ENCODE data around the gene MARS1.

The MARS1 gene

DNA sequence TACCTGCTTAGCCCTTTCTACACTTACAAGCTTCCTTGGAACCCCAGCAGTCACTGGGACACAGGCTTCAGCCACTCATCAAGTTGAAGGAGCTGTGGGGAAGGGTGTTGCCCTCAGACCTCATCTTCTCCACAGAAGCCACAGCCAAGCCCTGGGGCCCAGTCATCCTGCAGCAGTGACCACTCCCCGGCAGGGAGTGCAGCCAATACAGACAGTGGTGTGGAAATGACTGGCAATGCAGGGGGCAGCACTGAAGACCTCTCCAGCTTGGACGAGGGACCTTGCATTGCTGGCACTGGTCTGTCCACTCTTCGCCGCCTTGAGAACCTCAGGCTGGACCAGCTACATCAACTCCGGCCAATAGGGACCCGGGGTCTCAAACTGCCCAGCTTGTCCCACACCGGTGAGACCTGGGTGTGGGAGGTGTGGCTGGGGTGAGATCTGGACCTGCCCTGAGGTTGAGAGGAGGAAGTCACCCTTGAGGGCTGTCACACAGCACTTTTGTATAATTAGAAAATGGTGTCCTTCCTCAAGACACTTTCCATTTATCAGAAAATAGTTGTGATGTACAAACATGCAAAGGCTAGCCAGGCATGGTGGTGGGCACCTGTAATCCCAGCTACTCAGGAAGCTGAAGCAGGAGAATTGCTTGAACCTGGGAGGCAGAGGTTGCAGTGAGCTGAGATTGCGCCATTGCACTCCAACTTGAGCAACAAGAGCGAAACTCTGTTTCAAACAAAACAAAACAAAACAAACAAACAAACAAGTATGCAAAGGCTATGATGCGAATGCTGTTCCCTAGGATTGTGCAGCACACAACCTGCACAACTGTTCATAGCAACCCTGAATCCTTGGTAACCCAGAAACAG is 18.3 kb upstream of the MARS1 start:
- no peak for DNase-seq (ENCODE audit: low read depth in 1 of 2, low spot score in 1 of 2)
- TF ChIP-seq JUND (IDR thresholded peaks at IDR 0.05; ENCODE audit: low read depth) = no peak
- in situ Hi-C loops (cut with HindIII; ENCODE audit: low pct_unique_long_range_greater_than_20kb, low sequenced_read_pairs) = no loop called here

GRCh38 chr12:57470286-57470969 is 17.4 kb upstream of the MARS1 start:
- no peak for DNase-seq (ENCODE audit: low read depth in 1 of 2, low spot score in 1 of 2)
- in situ Hi-C loops (cut with HindIII; ENCODE audit: low pct_unique_long_range_greater_than_20kb, low sequenced_read_pairs) = no loop called here
- TF ChIP-seq JUND (IDR thresholded peaks at IDR 0.05; ENCODE audit: low read depth) = no peak

GRCh38 chr12:57470970-57471656 is 16.8 kb upstream of the MARS1 start:
- no peak for TF ChIP-seq JUND (IDR thresholded peaks at IDR 0.05; ENCODE audit: low read depth)
- in situ Hi-C loops (cut with HindIII; ENCODE audit: low pct_unique_long_range_greater_than_20kb, low sequenced_read_pairs) = no loop called here
- no peak for DNase-seq (ENCODE audit: low read depth in 1 of 2, low spot score in 1 of 2)

DNA sequence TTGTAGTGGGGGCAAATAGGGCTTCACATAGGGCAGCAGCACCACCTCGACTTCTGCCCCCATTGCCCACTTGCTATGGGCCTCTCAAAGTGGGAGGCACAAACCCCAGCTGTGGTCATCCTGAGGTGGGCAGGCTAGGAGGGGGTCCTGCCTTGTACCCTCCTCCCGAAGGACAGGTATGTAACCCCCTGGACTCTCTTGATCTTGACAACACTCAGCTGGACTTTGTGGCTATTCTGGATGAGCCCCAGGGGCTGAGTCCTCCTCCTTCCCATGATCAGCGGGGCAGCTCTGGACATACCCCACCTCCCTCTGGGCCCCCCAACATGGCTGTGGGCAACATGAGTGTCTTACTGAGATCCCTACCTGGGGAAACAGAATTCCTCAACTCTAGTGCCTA is 16.2 kb upstream of the MARS1 start:
- no peak for DNase-seq (ENCODE audit: low read depth in 1 of 2, low spot score in 1 of 2)
- in situ Hi-C loops (cut with HindIII; ENCODE audit: low pct_unique_long_range_greater_than_20kb, low sequenced_read_pairs) = no loop called here
- TF ChIP-seq JUND (IDR thresholded peaks at IDR 0.05; ENCODE audit: low read depth) = no peak

- in situ Hi-C loops (cut with HindIII; ENCODE audit: low pct_unique_long_range_greater_than_20kb, low sequenced_read_pairs) = no loop called here
- no peak for TF ChIP-seq JUND (IDR thresholded peaks at IDR 0.05; ENCODE audit: low read depth)
- no peak for DNase-seq (ENCODE audit: low read depth in 1 of 2, low spot score in 1 of 2)
Measured at GRCh38 chr12:57472391-57472790, 15.5 kb upstream of the MARS1 start.

GRCh38 chr12:57473392-57473791 is 14.5 kb upstream of the MARS1 start:
- DNase-seq (ENCODE audit: low read depth in 1 of 2, low spot score in 1 of 2) = no peak
- in situ Hi-C loops (cut with HindIII; ENCODE audit: low pct_unique_long_range_greater_than_20kb, low sequenced_read_pairs) = no loop called here

DNA sequence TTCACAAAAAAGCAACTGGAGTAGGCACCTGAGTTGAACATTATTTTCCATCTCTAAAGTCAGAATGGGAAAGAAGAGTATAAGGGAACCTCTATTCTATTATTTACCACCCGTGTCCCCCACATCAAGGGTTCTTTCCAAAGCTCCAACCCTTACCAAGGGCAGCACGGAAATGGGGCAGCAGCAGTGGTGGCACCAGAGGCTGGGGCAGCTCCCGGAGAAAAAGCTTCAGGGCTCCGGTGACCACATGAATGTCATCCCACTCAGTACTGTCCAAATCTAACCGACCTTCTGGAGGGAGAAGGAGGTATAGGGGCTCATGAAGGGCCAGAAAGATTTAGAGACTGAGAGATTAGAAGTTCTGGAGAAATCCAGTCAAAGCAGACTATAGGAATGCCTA is 14.0 kb upstream of the MARS1 start:
- TF ChIP-seq JUND (IDR thresholded peaks at IDR 0.05; ENCODE audit: low read depth) = no peak
- no peak for DNase-seq (ENCODE audit: low read depth in 1 of 2, low spot score in 1 of 2)
- in situ Hi-C loops (cut with HindIII; ENCODE audit: low pct_unique_long_range_greater_than_20kb, low sequenced_read_pairs) = no loop called here

More at GRCh38 chr12:57473392-57473791, 14.5 kb upstream of the MARS1 start:
- TF ChIP-seq JUND (IDR thresholded peaks at IDR 0.05; ENCODE audit: low read depth) = no peak

- DNase-seq (ENCODE audit: low read depth in 1 of 2, low spot score in 1 of 2) = no peak
- no peak for TF ChIP-seq JUND (IDR thresholded peaks at IDR 0.05; ENCODE audit: low read depth)
- in situ Hi-C loops (cut with HindIII; ENCODE audit: low pct_unique_long_range_greater_than_20kb, low sequenced_read_pairs) = no loop called here
Measured at GRCh38 chr12:57474430-57474829, 13.4 kb upstream of the MARS1 start.

- in situ Hi-C loops (cut with HindIII; ENCODE audit: low pct_unique_long_range_greater_than_20kb, low sequenced_read_pairs) = no loop called here
- no peak for TF ChIP-seq JUND (IDR thresholded peaks at IDR 0.05; ENCODE audit: low read depth)
- no peak for DNase-seq (ENCODE audit: low read depth in 1 of 2, low spot score in 1 of 2)
Measured at GRCh38 chr12:57474862-57475261, 13.0 kb upstream of the MARS1 start.

DNA sequence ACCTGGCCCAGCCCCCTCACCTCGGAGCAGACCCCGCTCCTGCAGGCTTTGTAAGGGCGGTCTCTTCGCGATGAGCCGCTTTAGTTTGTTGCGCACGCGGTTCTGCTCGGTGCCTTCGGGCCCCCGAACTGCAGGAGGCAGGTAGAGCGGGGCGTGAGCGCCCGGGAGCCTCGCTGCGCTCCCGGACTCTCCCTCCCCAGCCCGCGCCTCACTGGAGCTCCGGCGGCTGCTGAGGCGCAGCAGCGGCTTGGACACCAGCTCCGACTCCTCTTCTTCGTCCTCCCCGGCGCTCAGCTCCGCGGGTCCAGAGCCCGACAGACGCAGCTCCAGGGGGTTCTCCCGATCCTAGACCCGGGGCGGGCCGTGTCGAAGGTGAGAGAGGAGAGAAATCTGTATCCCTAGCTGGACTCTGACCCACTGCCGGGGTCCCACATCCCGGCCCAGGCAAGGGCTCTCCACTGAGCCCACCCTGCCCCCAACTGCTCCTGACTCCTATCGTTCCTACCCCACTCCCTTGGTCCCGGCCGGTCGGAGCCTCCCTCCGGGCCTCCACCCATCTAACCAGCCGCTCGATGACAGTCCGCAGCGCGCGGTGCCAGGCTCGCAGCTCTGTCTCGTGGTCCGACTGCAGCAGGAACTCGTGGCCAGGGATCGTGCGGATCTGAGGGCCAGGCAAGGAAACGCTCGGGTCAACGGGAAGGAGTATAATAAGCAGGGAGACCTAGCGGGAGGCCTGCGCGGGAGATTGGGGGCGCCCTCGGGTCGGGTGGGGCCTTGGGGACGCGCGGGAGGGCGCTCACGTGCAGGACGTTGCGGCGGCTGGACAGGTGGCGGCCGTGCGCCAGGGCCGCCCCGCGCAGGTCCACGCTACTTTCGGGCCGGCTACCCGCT is 12.4 kb upstream of the MARS1 start:
- in situ Hi-C loops (cut with HindIII; ENCODE audit: low pct_unique_long_range_greater_than_20kb, low sequenced_read_pairs) = no loop called here
- no peak for TF ChIP-seq JUND (IDR thresholded peaks at IDR 0.05; ENCODE audit: low read depth)
- no peak for DNase-seq (ENCODE audit: low read depth in 1 of 2, low spot score in 1 of 2)

DNA sequence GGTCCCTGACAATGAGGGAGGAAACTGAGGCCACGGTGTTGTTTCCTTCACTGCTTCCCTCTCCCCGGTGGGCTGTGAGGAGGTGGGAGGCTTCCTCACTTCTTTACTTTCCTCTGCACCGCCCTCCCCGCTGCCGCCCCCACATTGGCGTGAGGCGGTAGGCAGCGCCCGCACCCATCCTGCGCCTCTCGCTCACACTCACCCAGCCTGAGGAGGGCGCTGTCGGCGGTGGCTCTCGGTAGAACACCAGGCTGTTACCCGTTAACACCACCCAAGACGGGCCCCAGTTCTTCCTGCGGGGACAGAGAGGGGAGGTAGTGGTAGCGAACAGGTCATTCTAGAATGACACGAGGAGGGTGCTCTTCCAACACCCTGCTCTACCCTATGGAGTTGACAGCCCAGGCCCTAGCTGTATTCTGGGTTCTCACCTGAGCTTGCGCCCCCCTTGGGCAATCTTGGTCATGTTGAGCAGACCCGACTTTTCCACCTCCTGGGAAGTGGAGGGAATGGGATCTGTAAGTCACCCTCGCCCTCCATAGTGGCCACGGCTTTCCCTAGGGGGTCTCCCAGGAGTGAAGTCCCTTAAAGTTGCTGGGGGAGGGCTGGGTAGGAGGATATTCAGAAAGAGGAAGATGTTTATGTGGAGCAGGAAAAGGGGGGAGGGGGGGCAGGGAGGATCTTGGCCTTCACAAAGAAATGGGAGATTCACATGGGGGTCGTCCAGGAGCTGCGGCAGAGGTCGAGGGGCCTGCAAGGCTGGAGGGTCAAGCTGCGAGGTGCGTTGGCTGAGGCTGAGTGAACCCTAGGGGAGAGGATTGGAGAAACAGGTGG is 11.5 kb upstream of the MARS1 start:
- in situ Hi-C loops (cut with HindIII; ENCODE audit: low pct_unique_long_range_greater_than_20kb, low sequenced_read_pairs) = no loop called here
- no peak for TF ChIP-seq JUND (IDR thresholded peaks at IDR 0.05; ENCODE audit: low read depth)
- DNase-seq (ENCODE audit: low read depth in 1 of 2, low spot score in 1 of 2) = no peak

Data from T47D (cell line).